ENCODE measurements around the gene SNUPN.

The SNUPN gene

DNA sequence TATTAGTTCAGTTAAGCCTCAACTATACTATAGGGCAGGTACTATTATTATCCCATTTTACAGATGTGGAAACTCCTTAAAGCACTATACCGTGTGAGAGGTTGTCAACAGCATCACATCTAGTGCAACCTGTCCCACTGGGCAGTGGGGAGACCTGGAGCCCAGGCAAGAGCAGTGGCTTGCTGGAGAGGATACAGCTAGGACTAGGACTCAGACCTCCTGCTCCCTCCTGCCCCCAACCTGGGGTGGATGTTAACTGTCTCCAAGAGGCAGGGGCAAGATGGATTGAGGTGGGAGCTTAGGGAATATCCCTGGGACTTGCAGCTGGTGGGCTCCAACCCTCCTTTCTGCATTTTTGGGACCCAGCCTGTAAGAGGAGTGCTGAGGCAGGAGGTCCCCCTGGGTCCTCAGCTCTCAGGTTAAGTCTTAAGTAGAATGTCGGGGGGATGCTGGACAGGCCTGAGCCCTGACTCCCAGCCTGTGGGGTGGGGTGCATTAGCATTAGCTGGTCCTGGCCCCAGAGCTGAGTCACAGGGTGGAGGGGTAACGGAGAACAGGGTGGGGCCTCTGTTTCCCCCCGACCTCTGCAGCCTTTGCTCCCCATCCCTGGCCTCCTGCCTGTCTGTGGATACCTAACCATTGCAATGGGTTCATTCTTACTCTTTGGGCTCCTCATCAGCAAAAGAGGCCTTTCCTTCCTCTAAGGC lies 28.8 kb upstream of the SNUPN start:
- no peak for DNase-seq (ENCODE audit: low read depth, low spot score)

DNA sequence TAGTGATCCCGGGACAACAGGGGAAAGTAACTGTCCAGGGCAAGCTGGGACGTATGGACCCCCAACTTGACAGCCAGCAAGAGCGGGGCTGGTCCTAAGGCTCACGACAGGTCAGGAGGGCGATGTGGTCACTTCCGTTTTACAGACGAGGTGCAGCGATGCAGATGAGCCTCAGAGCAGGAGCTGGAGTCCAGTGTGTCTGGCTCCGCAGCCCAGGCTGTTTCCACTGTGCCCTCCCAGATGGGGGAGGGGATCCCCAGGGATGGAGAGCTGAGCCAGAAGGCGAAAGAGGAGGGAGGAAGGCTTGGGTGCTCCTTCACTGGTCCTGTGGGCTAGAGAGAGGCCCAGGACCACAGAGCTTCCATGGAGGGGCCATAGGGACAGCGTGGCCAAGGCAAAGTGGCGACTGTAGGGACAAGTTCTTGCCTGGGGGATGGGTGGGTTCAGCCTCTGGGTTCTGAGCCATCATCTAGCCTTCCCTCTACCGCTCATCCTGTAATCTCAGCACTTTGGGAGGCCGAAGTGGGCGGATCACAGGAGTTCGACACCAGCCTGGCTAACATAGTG lies 27.9 kb upstream of the SNUPN start:
- DNase-seq (ENCODE audit: low read depth, low spot score): no peak

DNA sequence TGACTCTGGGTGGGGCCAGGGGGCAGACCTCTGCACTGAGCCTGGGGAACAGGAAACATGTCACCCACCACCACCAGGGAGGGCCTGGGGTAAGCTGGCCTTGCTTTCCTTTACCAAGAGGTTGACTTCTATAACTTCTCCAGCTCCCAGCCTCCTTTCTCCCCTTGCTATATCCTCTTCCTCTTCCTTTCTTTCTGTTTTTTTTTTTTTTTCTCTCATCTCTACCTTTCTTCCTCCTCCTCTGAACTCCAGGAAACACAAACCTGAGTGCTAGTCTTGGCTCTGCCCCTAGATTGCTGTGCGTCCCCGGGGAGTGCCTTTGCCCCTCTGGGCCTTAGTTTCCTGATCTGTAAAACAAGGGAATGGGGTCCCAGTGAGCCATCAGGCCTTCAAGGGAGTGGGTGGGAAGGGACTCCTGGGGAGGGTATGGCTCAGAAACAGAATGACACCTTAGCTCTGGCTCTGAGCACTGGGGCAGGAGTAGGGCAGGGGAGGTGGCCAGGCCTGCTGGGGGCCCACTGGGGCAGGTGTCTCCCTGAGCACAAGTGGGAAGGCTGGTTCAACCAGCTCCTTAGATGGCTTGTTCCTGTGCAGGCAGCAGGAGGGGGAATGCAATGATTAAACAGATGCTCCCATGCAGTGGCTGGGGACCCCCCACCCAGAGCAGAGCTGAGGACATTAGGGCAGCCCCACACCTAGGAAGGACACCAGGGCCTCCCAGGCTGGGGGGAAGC lies 26.5 kb upstream of the SNUPN start:
- DNase-seq (ENCODE audit: low read depth, low spot score): no peak

DNA sequence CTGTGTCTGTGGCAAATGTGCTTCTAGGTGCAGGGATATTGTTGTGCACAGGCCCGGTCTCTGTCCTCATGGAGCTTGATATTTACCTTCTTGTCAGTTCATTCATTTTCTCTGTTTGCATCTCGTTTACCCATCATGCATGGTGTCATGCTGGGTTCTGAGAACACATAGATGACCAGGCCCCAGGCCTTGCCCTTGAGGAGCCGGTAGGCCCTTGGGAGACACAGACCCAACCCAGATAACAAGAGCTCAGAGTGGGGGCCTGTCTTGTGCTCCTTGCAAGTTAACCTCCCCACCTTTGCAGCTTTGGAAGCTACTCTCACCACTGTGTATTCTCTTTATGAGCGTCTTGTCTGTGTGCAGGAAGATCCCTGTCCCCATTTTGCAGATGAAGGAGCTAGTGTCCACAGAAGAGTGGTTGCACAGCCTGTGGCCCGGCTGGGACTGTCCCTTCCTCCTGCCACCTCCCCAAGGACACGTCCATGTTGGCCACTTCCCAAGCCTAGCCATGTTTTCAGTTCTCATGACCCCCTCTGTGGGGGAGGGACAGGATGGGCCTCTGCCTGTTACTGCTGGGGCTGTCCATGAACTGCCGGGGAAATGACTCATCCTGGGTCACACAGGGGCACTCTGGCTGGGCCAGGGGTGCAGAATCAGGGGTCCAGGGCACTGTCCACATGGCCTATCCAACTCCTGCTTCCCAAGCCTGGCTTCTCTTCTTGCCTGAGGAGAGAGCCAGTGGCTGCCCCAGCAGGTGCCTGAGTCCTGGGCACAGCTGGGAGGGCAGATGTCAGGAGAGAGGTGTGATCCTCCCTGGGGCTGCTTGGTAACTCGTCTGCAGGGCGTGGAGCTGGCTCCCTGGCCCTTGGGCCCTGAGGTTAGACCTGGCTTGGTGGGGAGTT lies 25.6 kb upstream of the SNUPN start:
- DNase-seq (ENCODE audit: low read depth, low spot score): no peak

DNA sequence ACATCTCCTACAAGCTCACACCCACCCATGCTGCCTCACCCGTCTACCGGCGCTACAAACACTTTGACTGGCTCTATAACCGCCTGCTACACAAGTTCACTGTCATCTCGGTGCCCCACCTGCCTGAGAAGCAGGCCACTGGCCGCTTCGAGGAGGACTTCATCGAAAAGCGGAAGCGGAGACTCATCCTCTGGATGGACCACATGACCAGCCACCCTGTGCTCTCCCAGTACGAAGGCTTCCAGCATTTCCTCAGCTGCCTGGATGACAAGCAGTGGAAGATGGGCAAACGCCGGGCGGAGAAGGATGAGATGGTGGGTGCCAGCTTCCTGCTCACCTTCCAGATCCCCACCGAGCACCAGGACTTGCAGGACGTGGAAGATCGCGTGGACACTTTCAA lies 24.3 kb upstream of the SNUPN start:
- no peak for DNase-seq (ENCODE audit: low read depth, low spot score)

DNA sequence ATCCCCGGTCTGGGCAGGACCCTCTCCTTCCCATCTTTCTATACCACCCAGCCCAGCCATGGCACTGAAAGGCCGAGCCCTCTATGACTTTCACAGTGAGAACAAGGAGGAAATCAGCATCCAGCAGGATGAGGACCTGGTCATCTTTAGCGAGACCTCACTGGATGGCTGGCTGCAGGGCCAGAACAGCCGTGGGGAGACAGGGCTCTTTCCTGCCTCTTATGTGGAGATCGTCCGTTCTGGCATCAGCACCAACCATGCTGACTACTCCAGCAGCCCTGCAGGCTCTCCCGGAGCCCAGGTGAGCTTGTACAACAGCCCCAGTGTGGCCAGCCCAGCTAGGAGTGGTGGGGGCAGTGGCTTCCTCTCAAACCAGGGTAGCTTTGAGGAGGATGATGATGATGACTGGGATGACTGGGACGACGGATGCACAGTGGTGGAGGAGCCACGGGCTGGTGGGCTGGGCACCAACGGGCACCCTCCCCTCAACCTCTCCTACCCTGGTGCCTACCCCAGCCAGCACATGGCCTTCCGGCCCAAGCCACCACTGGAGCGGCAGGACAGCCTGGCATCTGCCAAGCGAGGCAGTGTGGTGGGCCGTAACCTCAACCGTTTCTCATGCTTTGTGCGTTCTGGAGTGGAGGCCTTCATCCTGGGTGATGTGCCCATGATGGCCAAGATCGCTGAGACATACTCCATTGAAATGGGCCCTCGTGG lies 23.7 kb upstream of the SNUPN start:
- DNase-seq (ENCODE audit: low read depth, low spot score): no peak

DNA sequence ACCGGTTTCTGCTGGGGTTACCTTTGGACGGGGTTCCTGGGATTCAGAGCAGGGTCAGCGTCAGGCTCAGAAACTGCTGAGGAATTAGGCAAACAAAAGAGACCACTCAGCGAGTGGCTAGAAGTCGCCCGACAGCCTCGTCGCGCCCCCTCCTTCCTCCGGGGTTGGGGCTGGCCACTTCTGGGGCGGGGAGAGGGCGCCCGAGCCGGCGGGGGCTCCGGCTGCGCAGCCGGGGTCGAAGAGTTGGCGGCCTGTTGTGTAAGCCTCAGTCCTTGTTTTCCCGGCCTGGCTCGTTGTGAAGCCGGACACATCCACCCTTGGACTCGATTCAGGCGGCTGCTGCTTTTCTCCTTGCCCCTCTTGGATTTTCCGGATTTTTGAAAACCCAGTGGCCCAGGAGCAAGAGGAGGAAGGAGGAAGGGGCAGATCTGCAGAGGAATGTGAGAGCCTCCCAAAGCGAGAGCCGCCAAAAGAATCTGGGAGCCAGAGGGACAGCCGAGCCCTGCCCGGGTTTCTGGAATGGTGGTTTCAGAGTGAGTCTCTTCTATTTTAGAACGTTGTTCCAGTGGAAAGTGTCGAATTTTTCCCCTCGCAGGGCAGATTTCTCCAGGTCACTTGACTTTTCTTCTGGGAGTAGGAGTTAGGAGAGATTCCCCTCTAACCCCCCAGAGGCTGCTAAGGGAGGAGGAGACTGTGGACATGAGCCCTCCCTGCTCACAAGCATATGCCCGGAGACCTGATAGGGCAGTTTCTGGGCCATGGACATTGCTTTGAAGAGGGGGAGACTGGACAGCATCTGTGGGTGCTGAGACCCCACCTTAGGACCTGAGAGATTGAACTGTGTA lies 22.9 kb upstream of the SNUPN start:
- DNase-seq (ENCODE audit: low read depth, low spot score): no peak

DNA sequence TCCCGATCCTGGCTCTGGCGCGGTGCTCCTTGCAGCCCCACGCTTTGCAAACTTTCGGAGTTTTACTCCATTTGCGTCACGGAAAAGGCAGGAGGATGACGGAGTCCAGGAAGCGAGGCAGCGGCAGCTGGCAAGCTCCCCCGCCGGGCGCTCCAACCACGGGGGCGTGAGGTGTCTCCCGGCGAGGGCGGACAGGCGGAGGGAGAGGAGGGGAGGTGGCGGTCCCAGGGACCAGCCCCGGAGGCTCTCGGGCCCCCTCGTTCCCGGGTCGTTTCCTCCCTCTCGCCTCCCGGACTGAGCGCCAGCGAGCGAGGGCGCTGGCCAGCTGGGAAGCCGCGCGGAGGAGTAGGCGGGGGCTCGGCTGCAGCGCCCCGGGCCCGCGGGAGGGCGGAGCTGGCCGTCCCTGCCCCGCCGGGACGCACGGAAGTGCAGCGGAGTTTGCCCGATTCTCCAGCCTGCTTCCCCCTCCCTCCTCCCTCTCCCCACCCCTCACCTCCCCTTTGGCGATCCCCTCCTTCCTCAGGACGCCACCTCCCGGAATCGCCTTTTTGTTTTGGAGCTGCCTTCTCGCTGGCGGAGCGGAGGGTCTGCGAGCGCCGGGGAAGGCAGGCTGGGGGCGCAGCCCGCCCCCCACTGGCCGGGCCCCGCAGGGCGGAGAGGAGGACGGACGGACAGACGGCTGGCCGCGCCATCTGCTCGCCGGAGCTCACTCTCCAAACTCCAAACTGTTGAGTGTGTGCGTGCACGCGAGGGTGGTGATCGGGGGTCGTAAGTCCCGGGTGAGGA lies 22.0 kb upstream of the SNUPN start, which contains the start of gene SNX33:
Gene SNX33 (plus strand): TSS at position 543 of the 786 bp plus-strand sequence. CDS start 1,191 bp downstream, outside the sequence.
- no peak for DNase-seq (ENCODE audit: low read depth, low spot score)

DNA sequence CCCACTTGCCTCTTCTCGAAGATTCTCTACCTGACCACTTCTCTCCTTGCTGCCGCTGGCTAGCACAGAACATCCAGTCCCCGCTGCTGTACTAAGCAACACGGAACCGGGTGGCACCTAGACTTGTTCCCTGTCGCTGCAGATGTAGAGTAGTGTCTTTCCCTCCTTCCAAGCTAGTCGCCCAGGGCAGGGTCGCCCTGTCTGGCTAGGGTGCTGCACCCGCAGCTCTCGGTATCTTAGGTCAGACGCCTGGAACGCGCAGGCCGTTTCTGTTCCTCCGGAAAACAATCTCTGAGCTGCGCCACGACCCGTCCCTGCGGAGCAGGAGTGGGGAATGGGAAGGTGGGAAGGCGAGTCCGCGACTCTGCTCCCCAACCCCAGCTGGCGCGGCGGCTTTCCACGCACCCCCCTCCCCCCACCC lies 21.4 kb upstream of the SNUPN start:
- no peak for DNase-seq (ENCODE audit: low read depth, low spot score)

DNA sequence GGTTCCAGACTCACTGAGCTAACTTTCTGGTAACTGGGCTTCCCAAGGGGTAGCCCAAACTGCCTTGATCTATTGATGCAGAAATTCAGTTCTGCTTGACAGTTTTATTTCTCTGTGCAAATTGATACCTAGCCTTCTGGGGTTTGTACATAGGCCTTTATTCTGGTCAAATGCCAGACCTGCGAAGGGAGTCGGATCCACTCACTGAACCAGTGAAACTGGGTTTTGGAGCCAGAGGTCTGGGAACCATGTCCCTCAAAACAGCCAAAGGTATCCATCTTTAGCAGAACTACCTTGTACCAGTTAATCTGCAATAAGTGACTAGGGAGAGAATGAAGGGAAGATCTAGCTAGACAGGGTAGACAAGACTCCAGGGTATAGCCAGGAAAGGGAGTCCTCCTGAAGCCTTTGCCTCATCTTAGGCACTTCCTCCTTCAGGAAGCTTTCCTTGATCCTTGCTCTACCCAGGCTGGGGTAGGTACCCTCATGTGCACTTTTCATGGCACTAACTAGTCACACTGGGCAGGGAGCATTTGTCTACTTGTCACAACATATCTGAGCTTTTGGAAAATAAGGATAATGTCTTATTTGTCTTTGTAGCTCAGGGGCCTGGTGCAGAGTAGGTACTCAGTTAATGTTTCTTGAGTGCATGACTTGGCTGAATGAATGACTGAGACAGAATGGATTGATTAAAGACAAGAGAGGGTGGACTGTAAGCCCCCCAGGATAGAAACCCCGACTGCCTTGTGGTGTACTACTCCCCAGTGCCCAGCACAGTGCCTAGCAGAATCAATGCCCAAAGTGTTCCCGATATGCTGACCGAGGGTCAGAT lies 20.8 kb upstream of the SNUPN start:
- DNase-seq (ENCODE audit: low read depth, low spot score): no peak

DNA sequence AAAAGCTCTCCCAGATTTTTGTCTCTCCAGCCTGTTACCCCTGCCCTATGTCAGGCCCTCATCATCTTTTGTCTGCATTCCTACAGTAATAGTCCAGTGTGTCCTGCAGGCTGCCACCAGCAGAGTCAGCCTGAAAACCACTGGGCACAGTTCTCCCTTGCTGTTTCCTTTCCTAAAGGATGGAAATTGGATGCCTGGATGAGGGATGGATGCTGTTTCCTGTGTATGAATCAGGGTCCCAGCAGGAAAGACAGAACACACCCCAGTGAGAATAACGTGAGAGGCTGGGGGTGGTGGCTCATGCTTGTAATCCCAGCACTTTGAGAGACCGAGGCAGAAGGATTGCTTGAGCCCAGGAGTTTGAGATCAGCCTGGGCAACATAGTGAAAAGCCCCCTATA lies 18.9 kb upstream of the SNUPN start:
- no peak for DNase-seq (ENCODE audit: low read depth, low spot score)

DNA sequence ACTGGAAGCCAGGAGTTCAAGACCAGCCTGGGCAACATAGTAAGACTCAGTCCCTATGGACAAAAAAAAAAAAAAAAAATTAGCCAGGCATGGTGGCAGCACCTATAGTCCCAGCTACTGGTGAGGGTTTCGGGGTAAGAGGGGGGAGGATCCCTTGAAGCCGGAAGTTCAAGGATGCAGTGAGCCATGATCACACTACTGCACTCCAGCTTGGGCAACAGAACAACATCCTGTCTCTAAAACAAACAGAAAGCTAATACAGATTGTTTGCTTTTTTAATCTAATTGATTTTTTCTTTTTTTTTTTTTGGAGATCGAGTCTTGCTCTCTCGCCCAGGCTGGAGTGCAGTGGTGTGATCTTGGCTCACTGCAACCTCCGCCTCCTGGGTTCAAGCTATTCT lies 16.1 kb upstream of the SNUPN start:
- no peak for DNase-seq (ENCODE audit: low read depth, low spot score)

DNA sequence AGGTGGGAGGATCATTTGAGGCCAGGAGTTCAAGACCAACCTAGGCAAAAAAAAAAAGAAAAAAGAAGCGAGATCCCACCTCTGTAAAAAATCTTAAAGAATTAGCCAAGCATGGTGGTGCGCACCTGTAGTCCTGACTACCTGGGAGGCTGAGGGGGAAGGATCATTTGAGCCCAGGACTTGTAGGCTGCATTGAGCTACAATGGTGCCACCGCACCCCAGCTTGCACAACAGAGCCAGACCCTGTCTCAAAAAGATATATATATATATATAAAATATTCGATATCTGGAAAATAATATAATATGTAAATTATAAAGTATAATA lies 15.6 kb upstream of the SNUPN start:
- DNase-seq (ENCODE audit: low read depth, low spot score): no peak

DNA sequence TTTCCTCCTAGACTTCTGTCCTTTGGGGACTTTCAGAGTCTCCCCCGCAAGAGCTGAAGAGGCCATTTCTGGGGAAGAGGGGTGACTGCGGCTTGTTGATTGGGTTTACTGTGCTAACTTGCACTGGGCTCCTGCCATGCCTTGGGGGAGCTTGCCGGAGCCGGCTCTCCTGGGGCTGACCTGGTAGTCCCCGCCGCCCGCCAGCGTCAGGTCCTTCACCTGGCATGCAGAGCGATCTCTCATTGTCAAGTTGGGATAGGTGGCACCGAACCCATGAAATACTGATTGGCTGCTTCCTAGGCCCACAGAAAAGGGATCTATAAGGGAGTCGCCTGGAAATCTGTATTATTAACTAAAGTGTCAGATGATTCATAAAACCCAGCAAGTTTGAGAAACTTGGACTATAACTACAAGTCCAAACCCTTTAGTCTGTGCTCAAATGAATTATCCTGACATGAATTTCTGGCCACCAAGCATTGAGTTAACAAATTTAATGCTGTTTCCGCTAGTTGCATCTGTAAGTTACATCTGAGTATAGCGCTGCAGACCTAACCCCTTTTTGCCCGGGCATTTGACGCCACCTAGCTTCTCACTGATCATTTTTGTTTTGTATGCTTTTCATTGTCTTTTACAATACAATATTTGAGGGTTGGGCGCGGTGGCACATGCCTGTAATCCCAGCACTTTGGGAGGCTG lies 15.1 kb upstream of the SNUPN start:
- no peak for DNase-seq (ENCODE audit: low read depth, low spot score)

DNA sequence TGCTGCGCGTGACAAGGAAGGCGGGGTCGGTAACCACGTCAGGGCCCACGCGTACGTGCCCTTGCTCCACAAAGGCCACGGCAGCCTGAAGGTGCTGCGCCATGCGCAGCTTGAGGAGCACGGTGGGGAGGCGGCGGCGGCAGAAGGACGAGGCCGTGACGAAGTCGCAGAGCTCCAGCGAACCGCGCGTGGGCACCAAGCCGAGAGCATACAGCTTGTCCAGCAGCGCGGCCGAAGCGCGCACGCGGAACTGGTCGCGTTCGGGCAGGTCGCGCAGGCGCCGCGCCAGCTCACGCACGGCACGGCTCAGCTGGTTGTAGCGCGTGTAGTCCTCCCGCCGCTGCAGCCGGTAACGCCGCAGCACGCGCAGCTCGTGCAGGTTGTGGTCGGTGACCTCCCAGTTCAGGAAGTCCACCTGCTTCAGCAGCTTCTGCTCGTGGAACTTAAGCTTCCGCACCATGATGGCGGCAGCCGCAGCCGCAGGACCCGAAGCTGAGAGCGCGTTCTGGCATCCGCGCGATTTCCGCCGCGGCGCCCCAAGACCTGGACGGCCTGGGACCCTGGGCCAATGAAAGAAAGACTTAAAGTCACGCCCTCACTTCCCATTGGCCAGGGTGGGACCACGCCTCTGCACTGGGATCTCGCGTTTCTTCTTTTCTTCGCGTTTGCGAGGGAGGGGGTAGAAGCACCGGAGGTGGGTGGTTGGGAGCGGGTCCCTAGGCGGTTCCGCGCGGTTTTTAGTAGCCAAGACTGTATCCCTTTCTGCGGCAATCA lies 14.4 kb upstream of the SNUPN start, which contains the start of gene IMP3:
Gene IMP3 (minus strand): TSS at position 516 of the 774 bp plus-strand sequence. CDS start 56 bp downstream, at position 460.
- DNase-seq (ENCODE audit: low read depth, low spot score): peak; percentile 85

DNA sequence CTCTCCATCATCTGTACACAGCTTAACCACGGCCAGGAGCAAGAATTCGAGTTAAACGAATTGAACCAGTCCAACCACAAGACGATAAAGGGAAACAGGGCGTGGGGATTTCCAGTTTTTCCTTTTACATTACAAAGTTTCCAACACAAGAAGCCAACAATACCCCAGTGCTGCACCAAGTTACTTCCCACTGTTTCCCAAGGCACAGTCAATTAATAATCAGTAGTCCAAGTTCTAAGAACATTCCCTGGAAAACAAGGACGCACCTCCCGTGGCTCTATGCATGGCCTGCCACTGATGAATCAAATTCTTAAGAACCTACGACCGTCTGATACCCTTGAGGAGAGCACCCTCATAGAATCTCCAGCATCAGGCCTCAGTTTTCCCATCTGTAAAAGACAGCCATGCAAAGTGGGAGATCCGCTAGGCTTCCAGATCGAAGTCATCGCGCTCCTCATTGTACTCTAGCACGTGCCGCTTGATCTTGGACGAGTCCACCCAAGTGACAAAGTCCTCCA lies 13.7 kb upstream of the SNUPN start:
- no peak for DNase-seq (ENCODE audit: low read depth, low spot score)
